Kidney capillary endothelial cell (primary cell): Measurements from ENCODE around the gene OGFR.
A peak's percentile ranks its signal among the peaks of the same experiment; 100 is the strongest.

Experiments used
- DNase-seq: peaks from one replicate; pipeline ENCODE4 v3.0.0-alpha.2; 2018; ENCODE audit warnings: low spot score

Gene OGFR

GRCh38 chr20:62769346-62770071 lies 35.1 kb upstream of the OGFR start:
- no peak for DNase-seq

- DNase-seq: no peak
Observed at GRCh38 chr20:62770111-62770910, 34.3 kb upstream of the OGFR start.

DNA sequence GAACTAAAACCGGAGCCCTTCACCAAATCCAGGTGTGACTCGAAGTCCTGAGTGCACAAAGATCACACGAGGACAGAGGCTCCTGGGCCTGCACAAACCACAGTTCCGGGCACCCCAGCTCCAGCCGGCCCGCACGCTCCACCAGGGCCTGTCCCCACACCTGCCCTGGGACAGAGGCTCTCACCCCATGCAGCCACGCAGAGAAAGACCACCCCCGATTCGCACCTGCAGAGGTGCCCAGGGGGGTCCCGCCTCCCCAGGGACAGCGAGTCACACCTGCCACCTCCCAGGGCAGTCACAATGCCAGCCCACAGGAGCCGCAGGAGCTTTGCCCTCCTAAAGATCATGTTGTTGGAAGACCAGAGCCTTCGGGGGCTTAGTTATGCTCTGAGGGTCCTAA lies 33.7 kb upstream of the OGFR start:
- DNase-seq: no peak

DNA sequence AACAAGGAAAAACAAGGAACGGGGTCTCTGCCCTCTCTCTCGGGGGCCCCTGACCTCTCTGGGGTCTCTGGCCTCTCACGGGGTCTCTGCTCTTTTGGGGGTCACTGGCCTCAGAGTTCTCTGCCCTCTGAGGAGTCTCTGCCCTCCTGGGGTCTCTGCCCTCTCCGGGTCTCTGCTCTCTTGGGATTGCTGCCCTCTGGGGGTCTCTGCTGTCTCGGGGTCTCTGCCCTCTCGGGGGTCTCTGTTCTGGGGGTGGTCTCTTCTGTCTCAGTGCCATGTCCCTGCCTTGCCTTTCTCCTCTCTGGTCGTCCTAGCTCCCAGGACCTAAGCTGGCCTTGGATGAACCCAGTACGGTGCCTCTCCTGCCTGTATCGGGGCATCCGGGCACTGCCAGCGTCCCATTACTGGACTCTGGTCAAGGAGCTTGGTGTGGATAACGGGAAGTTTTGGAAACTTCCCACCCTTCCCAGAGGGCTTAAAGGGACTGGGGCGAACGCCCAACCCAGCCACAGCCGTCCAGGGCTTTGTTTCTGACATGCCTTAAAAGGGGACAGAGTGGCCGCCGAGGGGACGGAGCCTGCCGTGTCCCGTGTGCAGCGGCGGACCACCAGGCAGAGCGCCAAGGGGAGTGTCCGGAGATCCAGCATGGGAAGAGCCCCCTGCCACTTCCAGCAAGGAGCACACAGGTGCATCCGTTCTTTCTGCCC lies 33.1 kb upstream of the OGFR start:
- no peak for DNase-seq

- DNase-seq: no peak
Observed at GRCh38 chr20:62772103-62772611, 32.5 kb upstream of the OGFR start.

GRCh38 chr20:62772619-62772989 lies 32.0 kb upstream of the OGFR start:
- no peak for DNase-seq

GRCh38 chr20:62772990-62773844 lies 31.4 kb upstream of the OGFR start:
- DNase-seq: peak; percentile 59

- DNase-seq: no peak
Observed at GRCh38 chr20:62773845-62774714, 30.6 kb upstream of the OGFR start.

DNA sequence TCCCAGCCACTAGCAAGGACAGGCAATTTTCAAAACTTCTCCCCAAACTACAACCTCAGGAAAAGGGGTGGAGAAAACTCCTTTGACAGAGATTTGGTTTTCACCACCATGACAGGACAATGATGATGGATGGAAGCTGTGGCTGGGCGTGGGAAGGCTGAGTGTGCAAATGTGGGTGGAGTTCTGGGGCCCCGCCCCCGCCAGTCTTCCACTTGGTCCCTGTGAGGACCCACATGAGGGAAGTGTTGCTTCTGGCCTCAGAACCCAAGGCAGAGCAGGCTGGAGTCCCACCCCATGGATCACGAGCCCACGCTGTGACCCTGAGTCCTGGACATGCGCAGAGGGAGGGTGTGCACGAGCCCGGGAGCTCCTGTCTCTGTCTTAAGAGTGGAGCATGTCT lies 29.9 kb upstream of the OGFR start:
- no peak for DNase-seq

GRCh38 chr20:62775206-62775605 lies 29.4 kb upstream of the OGFR start:
- no peak for DNase-seq

GRCh38 chr20:62776035-62776691 lies 28.5 kb upstream of the OGFR start:
- no peak for DNase-seq

DNA sequence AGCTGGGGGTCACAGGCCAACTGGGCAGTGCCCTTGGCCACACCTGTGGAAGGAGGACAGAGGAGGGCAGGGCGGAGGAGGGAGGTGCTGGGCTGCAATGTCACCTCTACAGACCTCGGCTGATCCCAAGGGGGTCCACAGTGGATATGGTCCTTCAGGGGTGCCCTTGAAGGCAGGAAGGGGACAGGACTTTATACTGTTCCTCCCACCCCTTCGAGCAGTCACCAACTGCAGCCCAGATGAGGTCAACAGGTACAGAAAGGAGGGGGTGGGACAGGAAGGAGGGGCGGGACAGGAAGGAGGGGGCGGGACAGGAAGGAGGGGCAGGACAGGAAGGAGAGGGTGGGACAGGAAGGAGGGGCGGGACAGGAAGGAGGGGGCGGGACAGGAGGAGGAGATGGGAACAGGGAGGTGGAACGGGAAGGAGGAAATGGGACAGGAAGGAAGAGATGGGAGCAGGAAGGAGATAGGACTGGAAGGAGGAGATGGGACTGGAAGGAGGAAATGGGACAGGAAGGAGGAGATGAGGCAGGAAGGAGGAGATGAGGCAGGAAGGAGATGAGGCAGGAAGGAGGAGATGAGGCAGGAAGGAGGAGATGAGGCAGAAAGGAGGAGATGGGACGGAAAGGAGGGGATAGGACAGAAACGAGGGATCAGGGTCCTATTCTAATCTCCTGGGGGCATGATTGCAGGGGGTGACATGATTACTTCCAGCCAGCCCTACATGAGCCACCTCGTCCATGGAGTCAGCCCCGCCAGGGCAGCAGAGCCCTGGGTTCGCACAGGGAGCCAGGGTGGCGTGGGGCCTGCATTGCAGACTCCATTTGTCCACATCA lies 27.7 kb upstream of the OGFR start:
- DNase-seq: peak; percentile 51

DNA sequence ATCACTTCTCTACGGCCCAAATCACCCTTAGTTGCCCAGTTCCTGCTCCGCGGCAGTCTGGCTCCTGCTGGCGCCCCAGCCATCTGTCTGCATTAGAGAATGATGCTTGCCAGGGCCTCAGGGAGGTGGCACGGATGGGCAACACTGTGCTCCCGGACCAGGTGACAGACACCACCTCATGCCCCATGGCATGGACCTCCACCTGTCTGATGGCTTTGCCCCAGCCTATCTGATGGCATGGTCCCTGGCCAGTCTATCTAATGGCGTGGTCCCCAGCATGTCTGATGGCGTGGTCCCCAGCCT lies 27.2 kb upstream of the OGFR start:
- no peak for DNase-seq

- no peak for DNase-seq
Observed at GRCh38 chr20:62778058-62778457, 26.6 kb upstream of the OGFR start.

GRCh38 chr20:62778601-62779416 lies 25.8 kb upstream of the OGFR start:
- no peak for DNase-seq

DNA sequence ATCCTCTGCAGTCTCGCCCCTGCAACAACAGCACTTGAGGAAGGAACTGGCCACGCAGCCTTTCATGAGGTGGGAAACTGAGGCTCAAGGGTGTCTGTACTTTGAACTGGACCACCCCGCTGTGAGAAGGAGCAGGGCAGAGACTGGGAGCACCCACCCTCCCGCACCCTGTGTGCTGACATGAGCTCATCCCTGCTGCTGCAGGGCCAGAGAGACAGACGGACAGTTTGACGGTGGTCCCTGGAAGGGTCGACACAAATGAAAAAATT lies 25.3 kb upstream of the OGFR start:
- DNase-seq: no peak

GRCh38 chr20:62780204-62780603 lies 24.4 kb upstream of the OGFR start:
- DNase-seq: no peak

GRCh38 chr20:62780696-62781095 lies 23.9 kb upstream of the OGFR start:
- DNase-seq: no peak
